Activated T-helper 2 cell treated with anti-CD3 and anti-CD28 coated beads, Interferon-gamma antibody, Interleukin-2, Interleukin-4, amounts not matched to agents 10 μg/mL and 5 μg/mL and 100 μg/mL, durations not matched to agents 14 hours and 24 hours and 36 hours (primary cell): ENCODE measurements around the gene MS4A15. TPM values are rescaled to one million over a fixed set of nuclear protein-coding genes. Genes with fewer than 3 reads are reported as not detected.

Experiments used
- DNase-seq: peaks from one replicate; pipeline ENCODE4 v3.0.0; 2021; ENCODE audit warnings: low spot score
- H3K27ac Mint-ChIP-seq: one replicate; pipeline ENCODE4 v1.8.0; 2021; ENCODE audit warnings: mixed read lengths
- H3K27me3 Mint-ChIP-seq: one replicate; pipeline ENCODE4 v1.8.0; 2021; ENCODE audit warnings: low read depth, mixed read lengths
- H3K36me3 Mint-ChIP-seq: one replicate; pipeline ENCODE4 v1.8.0; 2021; ENCODE audit warnings: low read depth, mixed read lengths
- H3K4me1 Mint-ChIP-seq: one replicate; pipeline ENCODE4 v1.8.0; 2021; ENCODE audit warnings: low read depth, mixed read lengths
- H3K4me3 Mint-ChIP-seq: one replicate; pipeline ENCODE4 v1.8.0; 2021; ENCODE audit warnings: low read depth, mild to moderate bottlenecking, moderate library complexity, mixed read lengths
- H3K9me3 Mint-ChIP-seq: one replicate; pipeline ENCODE4 v1.8.0; 2021; ENCODE audit warnings: mixed read lengths
- intact Hi-C: fragments of 100-400 bp; cut with micrococcal nuclease; formaldehyde crosslinking; loops from one replicate; pipeline ENCODE4 v1.15.1; 2023
- total RNA-seq: library from RNA; stranded (reverse); gene quantifications from 2 replicates; pipeline ENCODE4 v1.2.3, GENCODE V29; 2022

MS4A15 gene
- total RNA-seq, 1 donor from 2014 or later = not detected

GRCh38 chr11:60783911-60784310 lies 27.2 kb downstream of the MS4A15 start:
- Mint-ChIP-seq H3K27ac (no peak overlapping the region), H3K36me3 (no peaks in the 10 kb centered on the region), H3K9me3 (no peaks in the 10 kb centered on the region), H3K4me3 (no peak overlapping the region), H3K4me1 (no peaks in the 10 kb centered on the region), H3K27me3 (peaks cover 2% of the 10 kb centered on the region)
- DNase-seq = no peak
- intact Hi-C loops = no loop called here

DNA sequence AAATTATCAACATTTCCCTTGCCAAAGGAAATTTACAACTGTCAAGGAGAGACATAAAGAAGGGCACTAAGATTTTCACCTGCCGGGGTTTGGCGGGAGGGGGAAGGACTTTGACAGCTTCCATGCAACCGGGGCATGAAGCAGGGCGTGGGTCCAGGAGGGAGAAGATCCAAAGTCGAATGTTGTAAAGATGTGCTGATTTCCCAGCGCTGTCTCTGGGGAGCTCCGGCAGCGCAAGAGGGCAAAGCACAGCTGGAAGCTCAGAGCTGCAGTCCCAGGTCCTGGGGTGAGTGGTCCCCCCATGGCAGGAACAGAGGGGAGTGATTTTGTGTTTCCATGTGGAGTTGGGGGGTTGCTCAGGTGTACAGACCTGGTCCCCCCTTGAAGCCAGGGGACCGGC lies 28.5 kb downstream of the MS4A15 start, which contains the start of gene MS4A10:
MS4A10 (plus strand) TSS at position 198 of the 400 bp plus-strand sequence. CDS start 5,003 bp downstream, outside the sequence.
- no peak within 1 kb of the TSS for H3K27ac Mint-ChIP-seq
- H3K9me3 Mint-ChIP-seq = no peaks in the 10 kb centered on the region
- DNase-seq = no peak
- no peaks in the 10 kb centered on the region for H3K4me1 Mint-ChIP-seq
- no peaks in the 10 kb centered on the region for H3K36me3 Mint-ChIP-seq
- no peaks in the 10 kb centered on the region for H3K27me3 Mint-ChIP-seq
- no peak within 1 kb of the TSS for H3K4me3 Mint-ChIP-seq
- intact Hi-C loops = no loop called here

- H3K27ac Mint-ChIP-seq = no peak overlapping the region
Measured at GRCh38 chr11:60785806-60786361, 29.2 kb downstream of the MS4A15 start.

DNA sequence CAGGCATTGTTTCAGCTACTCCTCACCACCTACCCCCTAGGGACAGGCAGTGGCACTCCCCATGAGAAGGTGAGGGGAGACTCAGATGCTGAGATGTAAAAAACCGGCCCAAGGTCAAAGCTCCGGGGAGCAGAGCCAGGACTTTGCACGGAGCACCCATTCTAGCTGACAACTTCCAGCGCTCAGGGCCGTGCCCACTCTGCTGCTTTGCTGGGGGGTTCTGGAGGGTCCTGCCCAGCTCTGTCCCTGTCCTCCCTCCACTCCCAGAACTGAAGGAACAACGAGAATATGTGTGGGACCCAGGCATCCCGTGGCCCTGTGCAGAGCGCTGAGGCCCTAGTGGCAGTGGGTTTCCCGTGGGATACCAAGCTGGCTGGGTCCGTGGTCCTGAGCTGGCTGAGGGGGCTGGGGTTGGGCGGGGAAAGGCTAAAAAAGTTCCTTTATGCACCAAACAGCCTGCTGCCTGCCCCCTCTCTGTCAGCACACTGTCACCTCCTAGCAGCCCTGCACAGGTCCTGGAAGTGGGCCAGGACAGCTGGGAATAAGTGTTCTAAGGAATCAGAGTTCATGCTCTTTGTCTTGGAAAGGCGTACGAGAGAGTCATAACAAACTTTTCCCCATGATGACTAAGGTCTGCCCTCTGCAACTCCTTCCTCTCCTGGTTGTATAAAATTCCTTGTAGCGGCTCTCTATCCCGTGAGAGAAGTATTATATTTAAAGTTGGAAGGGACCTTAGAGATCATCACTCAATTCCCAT lies 30.3 kb downstream of the MS4A15 start:
- H3K36me3 Mint-ChIP-seq = no peaks in the 10 kb centered on the region
- no peak overlapping the region for H3K27ac Mint-ChIP-seq
- no peak overlapping the region for H3K4me3 Mint-ChIP-seq
- H3K4me1 Mint-ChIP-seq = no peaks in the 10 kb centered on the region
- no peaks in the 10 kb centered on the region for H3K27me3 Mint-ChIP-seq
- no peaks in the 10 kb centered on the region for H3K9me3 Mint-ChIP-seq
- intact Hi-C loops = no loop called here
- DNase-seq = no peak

More at GRCh38 chr11:60785806-60786361, 29.2 kb downstream of the MS4A15 start:
- intact Hi-C loops = no loop called here
- H3K36me3 Mint-ChIP-seq = no peaks in the 10 kb centered on the region
- no peaks in the 10 kb centered on the region for H3K27me3 Mint-ChIP-seq
- H3K9me3 Mint-ChIP-seq = no peaks in the 10 kb centered on the region
- no peaks in the 10 kb centered on the region for H3K4me1 Mint-ChIP-seq
- no peak overlapping the region for H3K4me3 Mint-ChIP-seq
- DNase-seq = no peak

GRCh38 chr11:60788401-60789125 lies 31.9 kb downstream of the MS4A15 start:
- Mint-ChIP-seq H3K4me1 (no peaks in the 10 kb centered on the region), H3K9me3 (no peaks in the 10 kb centered on the region), H3K4me3 (no peak overlapping the region), H3K27me3 (no peaks in the 10 kb centered on the region), H3K27ac (no peak overlapping the region), H3K36me3 (no peaks in the 10 kb centered on the region)
- DNase-seq = no peak
- intact Hi-C loops = no loop called here

- no peaks in the 10 kb centered on the region for H3K9me3 Mint-ChIP-seq
- no peak overlapping the region for H3K4me3 Mint-ChIP-seq
- no peaks in the 10 kb centered on the region for H3K36me3 Mint-ChIP-seq
- no peaks in the 10 kb centered on the region for H3K27me3 Mint-ChIP-seq
- DNase-seq = no peak
- intact Hi-C loops = no loop called here
- H3K27ac Mint-ChIP-seq = no peak overlapping the region
- H3K4me1 Mint-ChIP-seq = no peaks in the 10 kb centered on the region
Measured at GRCh38 chr11:60790726-60791125, 34.1 kb downstream of the MS4A15 start.

DNA sequence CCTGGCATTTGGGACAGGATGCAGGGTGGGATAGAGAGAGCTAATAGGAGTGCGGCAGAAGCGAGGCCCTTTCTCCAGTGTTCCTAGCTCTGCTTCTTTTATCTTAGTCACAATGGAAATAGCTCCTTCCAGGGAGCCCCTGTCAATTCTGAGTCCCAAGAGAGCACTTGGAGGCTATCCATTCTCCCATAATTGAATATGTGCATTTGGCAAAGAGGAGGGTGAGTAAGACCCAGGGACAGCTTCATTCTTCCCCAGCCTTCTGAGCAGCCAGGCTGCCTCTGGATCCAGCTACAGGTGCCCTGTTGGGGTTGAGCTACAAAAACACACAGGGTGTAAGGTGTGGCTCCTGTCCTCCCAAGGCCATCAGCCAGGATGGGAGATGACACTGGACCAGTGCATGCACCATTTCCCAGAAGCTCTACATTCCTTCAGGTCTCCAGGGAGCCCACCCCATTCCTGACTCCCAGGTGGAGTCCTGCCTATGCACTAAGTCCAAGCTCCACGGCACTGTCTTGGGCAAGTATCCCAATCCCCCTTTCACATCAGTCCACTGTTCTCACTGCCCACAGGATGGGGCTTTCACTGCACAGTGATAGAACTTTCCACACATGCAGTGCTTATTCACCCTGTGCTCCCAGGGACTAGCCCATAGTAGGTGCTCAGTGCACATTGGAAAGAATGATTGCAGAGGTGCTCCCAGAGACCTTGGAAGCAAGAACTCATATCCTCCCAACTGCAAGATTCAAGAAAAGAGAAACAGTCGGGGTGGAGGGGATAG lies 34.7 kb downstream of the MS4A15 start:
- no peaks in the 10 kb centered on the region for H3K27me3 Mint-ChIP-seq
- no peak for DNase-seq
- H3K27ac Mint-ChIP-seq = no peak overlapping the region
- no peaks in the 10 kb centered on the region for H3K4me1 Mint-ChIP-seq
- no peak overlapping the region for H3K4me3 Mint-ChIP-seq
- intact Hi-C loops = no loop called here
- H3K36me3 Mint-ChIP-seq = no peaks in the 10 kb centered on the region
- H3K9me3 Mint-ChIP-seq = no peaks in the 10 kb centered on the region

DNA sequence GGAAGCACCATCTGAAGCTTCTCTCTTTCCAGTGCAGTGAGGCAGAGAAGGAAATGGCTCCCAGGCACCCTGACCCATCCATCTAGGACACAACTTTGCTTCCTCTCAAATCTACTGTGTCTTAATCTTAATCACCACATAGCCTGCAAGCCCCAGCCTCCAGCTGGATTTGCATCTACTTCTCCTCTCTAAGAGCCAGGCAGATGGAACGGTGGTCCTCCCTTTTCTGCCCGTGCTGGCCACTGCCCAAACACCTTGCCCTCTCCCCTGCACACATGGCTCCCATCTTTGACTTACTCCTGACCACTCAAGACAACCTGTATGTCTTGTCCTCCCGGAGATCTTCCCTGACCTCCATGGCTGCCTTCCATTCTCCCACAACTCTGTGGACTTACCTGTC lies 35.9 kb downstream of the MS4A15 start:
- H3K9me3 Mint-ChIP-seq = no peaks in the 10 kb centered on the region
- no peak overlapping the region for H3K27ac Mint-ChIP-seq
- no peak for DNase-seq
- no peaks in the 10 kb centered on the region for H3K4me1 Mint-ChIP-seq
- no peaks in the 10 kb centered on the region for H3K36me3 Mint-ChIP-seq
- intact Hi-C loops = no loop called here
- peaks cover under 1% of the 10 kb centered on the region for H3K27me3 Mint-ChIP-seq
- no peak overlapping the region for H3K4me3 Mint-ChIP-seq

DNA sequence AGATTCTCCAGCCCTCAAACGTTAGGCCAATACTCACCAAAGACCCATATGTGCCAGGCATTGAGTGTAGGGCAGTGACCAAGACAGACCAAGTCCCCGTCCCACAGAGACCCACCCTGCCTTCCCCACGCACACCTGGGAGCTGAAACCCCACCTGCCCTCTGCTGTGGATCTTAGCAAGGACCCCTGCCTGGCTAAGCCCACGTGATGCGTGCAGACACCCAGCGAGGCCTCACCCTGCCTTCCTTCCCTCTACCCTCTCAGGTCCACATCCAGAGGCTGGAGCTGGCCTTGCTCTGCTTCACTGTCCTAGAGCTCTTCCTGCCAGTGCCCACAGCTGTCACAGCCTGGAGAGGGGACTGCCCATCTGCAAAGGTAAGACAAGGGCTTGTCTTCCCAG lies 38.6 kb downstream of the MS4A15 start:
- H3K4me1 Mint-ChIP-seq = no peaks in the 10 kb centered on the region
- intact Hi-C loops = no loop called here
- no peaks in the 10 kb centered on the region for H3K9me3 Mint-ChIP-seq
- H3K27me3 Mint-ChIP-seq = peaks cover 6% of the 10 kb centered on the region
- H3K4me3 Mint-ChIP-seq = no peak overlapping the region
- no peak overlapping the region for H3K27ac Mint-ChIP-seq
- DNase-seq = no peak
- no peaks in the 10 kb centered on the region for H3K36me3 Mint-ChIP-seq

DNA sequence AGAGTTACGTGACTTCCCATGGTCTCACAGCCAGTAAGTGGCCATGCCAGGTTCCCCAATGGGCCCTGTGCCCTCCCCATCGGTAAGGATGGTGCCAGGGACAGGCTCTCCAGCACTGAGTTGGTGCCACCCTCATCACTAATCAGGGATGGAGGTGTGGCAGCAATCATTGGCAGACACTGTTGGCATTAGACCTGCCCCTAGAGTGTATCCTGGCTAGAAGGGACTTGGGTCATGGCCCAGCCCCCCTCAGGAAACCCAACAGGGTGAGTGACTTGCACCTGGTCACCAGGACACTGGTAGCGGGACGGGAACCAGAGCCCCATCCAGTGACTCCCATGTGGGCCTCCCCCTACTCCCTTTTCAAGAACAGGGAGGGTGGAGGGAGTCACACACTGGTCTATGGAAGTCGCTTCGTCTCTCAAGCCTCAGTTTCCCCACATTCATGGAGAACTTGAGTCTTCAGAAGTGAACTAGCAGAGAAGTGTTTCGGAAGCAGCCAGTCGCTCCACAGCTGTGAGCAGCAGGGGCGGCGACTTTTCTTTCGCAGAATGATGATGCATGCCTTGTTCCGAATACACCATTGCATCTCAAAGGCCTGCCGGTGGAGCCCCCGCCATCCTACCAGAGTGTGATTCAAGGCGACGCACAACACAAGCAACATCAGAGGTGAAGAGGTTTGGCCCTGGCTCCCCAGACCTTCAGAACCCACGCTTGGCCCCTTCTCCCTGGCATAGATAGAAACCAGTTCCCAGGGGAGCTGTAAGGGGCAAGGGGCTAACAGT lies 41.4 kb downstream of the MS4A15 start:
- no peaks in the 10 kb centered on the region for H3K4me1 Mint-ChIP-seq
- no peak for DNase-seq
- intact Hi-C loops = no loop called here

GRCh38 chr11:60798631-60799030 lies 42.0 kb downstream of the MS4A15 start:
- Mint-ChIP-seq H3K4me1 (no peaks in the 10 kb centered on the region), H3K36me3 (no peaks in the 10 kb centered on the region), H3K9me3 (no peaks in the 10 kb centered on the region), H3K27me3 (peaks cover 12% of the 10 kb centered on the region), H3K4me3 (no peak overlapping the region), H3K27ac (no peak overlapping the region)
- DNase-seq = no peak
- intact Hi-C loops = no loop called here

More for the DNA sequence above, 41.4 kb downstream of the MS4A15 start:
- Mint-ChIP-seq H3K9me3 (no peaks in the 10 kb centered on the region), H3K36me3 (no peaks in the 10 kb centered on the region), H3K27me3 (peaks cover 12% of the 10 kb centered on the region), H3K4me3 (no peak overlapping the region), H3K27ac (no peak overlapping the region)

- no peaks in the 10 kb centered on the region for H3K9me3 Mint-ChIP-seq
- H3K4me3 Mint-ChIP-seq = no peak overlapping the region
- H3K27me3 Mint-ChIP-seq = peaks cover 12% of the 10 kb centered on the region
- H3K27ac Mint-ChIP-seq = no peak overlapping the region
- H3K36me3 Mint-ChIP-seq = no peaks in the 10 kb centered on the region
- DNase-seq = no peak
- H3K4me1 Mint-ChIP-seq = peaks cover 2% of the 10 kb centered on the region
- intact Hi-C loops = no loop called here
Measured at GRCh38 chr11:60801194-60801593, 44.5 kb downstream of the MS4A15 start.
